BLaER1 treated with 17β-estradiol and CSF1 and Interleukin-3, amounts not matched to agents 10 nM and 100 nM (cell line): ENCODE results near the gene FGD5.
A peak's percentile ranks its signal among the peaks of the same experiment; 100 is the strongest.

Experiments
- H3K27ac ChIP-seq, 11 experiments: shearing (Covaris generic); formaldehyde crosslinking; 2 replicates each; pipeline ENCODE4 v1.8.1; 2022
- H3K27me3 ChIP-seq, 11 experiments: shearing (Covaris generic); formaldehyde crosslinking; 2 replicates each; pipeline ENCODE4 v1.8.1; 2022
- H3K36me3 ChIP-seq, 11 experiments: shearing (Covaris generic); formaldehyde crosslinking; 2 replicates each; pipeline ENCODE4 v1.8.1; 2022
- H3K4me1 ChIP-seq, 10 experiments: shearing (Covaris generic); formaldehyde crosslinking; 2 replicates each; pipeline ENCODE4 v1.8.1; 2022
- H3K4me2 ChIP-seq, 11 experiments: shearing (Covaris generic); formaldehyde crosslinking; 2 replicates each; pipeline ENCODE4 v1.8.1; 2022
- H3K4me3 ChIP-seq, 10 experiments: shearing (Covaris generic); formaldehyde crosslinking; 2 replicates each; pipeline ENCODE4 v1.8.1; 2022
- H3K9ac ChIP-seq, 11 experiments: shearing (Covaris generic); formaldehyde crosslinking; 2 replicates each; pipeline ENCODE4 v1.8.1; 2022
- H3K9me3 ChIP-seq, 11 experiments: shearing (Covaris generic); formaldehyde crosslinking; replicated peaks in 1 of 11; 2 replicates each; pipeline ENCODE4 v1.8.1; 2022
- H4K20me1 ChIP-seq, 11 experiments: shearing (Covaris generic); formaldehyde crosslinking; 2 replicates each; pipeline ENCODE4 v1.8.1; 2022
- Cebpa-rat ChIP-seq, 11 experiments: shearing (Covaris generic); IDR thresholded peaks; 2 replicates each; pipeline ENCODE4 v1.8.1; 2022

FGD5 gene

DNA sequence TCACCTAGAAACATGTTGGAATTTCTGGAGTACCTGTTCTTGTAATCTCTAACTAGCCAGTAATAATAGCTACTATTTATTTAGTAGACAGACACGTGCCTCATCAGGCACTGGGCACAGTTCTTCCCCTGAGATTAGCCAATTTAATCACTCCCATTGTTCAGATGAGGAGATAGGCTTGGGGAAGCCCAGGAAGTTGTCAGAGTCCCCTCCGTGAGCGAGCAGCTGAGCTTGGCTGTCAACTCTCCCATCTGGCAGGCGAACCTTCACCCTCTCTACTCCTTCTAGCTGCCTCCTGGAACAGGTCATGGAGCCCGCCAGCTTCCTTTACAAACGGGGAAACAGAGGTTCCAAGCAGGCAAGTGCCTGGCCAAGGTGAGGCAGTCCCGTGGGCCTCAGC lies 31.1 kb upstream of the FGD5 start:
- H3K9me3 ChIP-seq = peaks cover 0 to 18% (median 10%) of the 10 kb centered on the region in 11 experiments; a peak in 9 of 22 replicates
- no peaks in the 10 kb centered on the region for H3K27me3 ChIP-seq
- no peak overlapping the region for H3K4me3 ChIP-seq
- peak overlapping the region in 7 of 11 experiments; percentile 3 to 46 (median 24); a peak in 8 of 22 replicates for H3K4me2 ChIP-seq
- no peak overlapping the region for H3K27ac ChIP-seq
- no peak for TF ChIP-seq Cebpa-rat (IDR thresholded peaks at IDR 0.05)
- no peaks in the 10 kb centered on the region for H4K20me1 ChIP-seq
- no peak overlapping the region for H3K9ac ChIP-seq
- peaks cover 0 to 28% (median 16%) of the 10 kb centered on the region in 10 experiments; a peak in 16 of 20 replicates for H3K4me1 ChIP-seq
- H3K36me3 ChIP-seq = no peaks in the 10 kb centered on the region

GRCh38 chr3:14788644-14789043 lies 30.1 kb upstream of the FGD5 start:
- Histone ChIP-seq H3K27me3 (no peaks in the 10 kb centered on the region), H3K9ac (no peak overlapping the region), H3K4me2 (no peak overlapping the region), H4K20me1 (no peaks in the 10 kb centered on the region), H3K4me1 (peaks cover 0 to 38% (median 26%) of the 10 kb centered on the region in 10 experiments; a peak in 16 of 20 replicates), H3K27ac (no peak overlapping the region), H3K4me3 (no peak overlapping the region), H3K9me3 (peaks cover 0 to 18% (median 10%) of the 10 kb centered on the region in 11 experiments; a peak in 9 of 22 replicates), H3K36me3 (no peaks in the 10 kb centered on the region)
- no peak for TF ChIP-seq Cebpa-rat (IDR thresholded peaks at IDR 0.05)

- Histone ChIP-seq H3K4me1 (peaks cover 0 to 38% (median 25%) of the 10 kb centered on the region in 10 experiments; a peak in 16 of 20 replicates), H3K4me2 (no peak overlapping the region), H3K4me3 (no peak overlapping the region), H3K9ac (no peak overlapping the region), H3K27me3 (no peaks in the 10 kb centered on the region), H4K20me1 (no peaks in the 10 kb centered on the region), H3K36me3 (no peaks in the 10 kb centered on the region), H3K27ac (no peak overlapping the region), H3K9me3 (peaks cover 0 to 18% (median 10%) of the 10 kb centered on the region in 11 experiments; a peak in 9 of 22 replicates)
- TF ChIP-seq Cebpa-rat (IDR thresholded peaks at IDR 0.05) = no peak
These were observed 29.5 kb upstream of the FGD5 start for GRCh38 chr3:14789221-14789620.

DNA sequence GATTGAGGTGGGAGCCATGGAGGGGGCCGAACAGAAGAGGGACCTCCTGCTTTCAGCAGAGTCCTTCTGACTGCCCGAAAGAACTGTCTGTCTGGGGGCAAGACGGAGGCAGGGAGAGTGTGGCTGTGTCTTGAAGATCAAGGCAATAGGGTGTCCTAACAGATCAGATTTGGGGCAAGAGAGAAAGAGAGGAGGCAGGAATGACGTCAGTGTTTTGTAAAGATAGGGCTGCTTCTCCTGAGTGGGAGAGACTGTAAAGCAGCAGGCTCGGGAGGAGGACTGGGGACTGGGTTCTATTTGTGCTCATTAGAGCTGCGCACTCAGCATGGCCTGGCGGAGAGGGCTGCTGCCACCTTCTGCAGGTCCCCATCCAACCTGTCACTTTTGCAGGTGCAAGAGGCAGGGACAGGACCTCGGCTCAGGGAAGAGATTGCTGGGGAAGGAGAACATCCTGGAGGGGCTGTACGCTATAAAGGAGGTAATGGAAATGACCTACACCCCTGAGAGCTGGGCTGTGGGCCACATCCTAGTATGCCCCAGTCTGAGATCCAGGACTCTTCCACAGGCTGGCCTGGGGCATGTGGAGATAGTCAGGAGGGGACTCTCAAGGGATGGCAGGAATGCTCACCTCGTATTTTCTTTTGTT lies 29.0 kb upstream of the FGD5 start:
- Histone ChIP-seq H3K9me3 (peaks cover 0 to 18% (median 10%) of the 10 kb centered on the region in 11 experiments; a peak in 9 of 22 replicates), H3K9ac (no peak overlapping the region), H3K4me3 (no peak overlapping the region), H4K20me1 (no peaks in the 10 kb centered on the region), H3K27ac (no peak overlapping the region), H3K4me1 (peaks cover 0 to 38% (median 19%) of the 10 kb centered on the region in 10 experiments; a peak in 16 of 20 replicates), H3K36me3 (no peaks in the 10 kb centered on the region), H3K27me3 (no peaks in the 10 kb centered on the region), H3K4me2 (no peak overlapping the region)
- no peak for TF ChIP-seq Cebpa-rat (IDR thresholded peaks at IDR 0.05)

GRCh38 chr3:14791343-14791945 lies 27.3 kb upstream of the FGD5 start:
- H4K20me1 ChIP-seq = no peaks in the 10 kb centered on the region
- no peaks in the 10 kb centered on the region for H3K36me3 ChIP-seq
- H3K9ac ChIP-seq = no peak overlapping the region
- no peak overlapping the region for H3K4me2 ChIP-seq
- TF ChIP-seq Cebpa-rat (IDR thresholded peaks at IDR 0.05) = no peak
- no peak overlapping the region for H3K4me3 ChIP-seq
- no peak overlapping the region for H3K27ac ChIP-seq
- peaks cover 0 to 7% (median 2%) of the 10 kb centered on the region in 11 experiments; a peak in 7 of 22 replicates for H3K9me3 ChIP-seq
- H3K27me3 ChIP-seq = no peaks in the 10 kb centered on the region
- peaks cover 0 to 38% (median 19%) of the 10 kb centered on the region in 10 experiments; a peak in 16 of 20 replicates for H3K4me1 ChIP-seq

GRCh38 chr3:14792691-14793121 lies 26.1 kb upstream of the FGD5 start:
- Histone ChIP-seq H3K36me3 (no peaks in the 10 kb centered on the region), H3K9me3 (no peaks in the 10 kb centered on the region), H3K4me1 (peaks cover 0 to 34% (median 18%) of the 10 kb centered on the region in 10 experiments; a peak in 16 of 20 replicates), H4K20me1 (no peaks in the 10 kb centered on the region), H3K4me3 (no peak overlapping the region), H3K9ac (peak overlapping the region in 1 of 11 experiments; percentile 28; a peak in 3 of 22 replicates), H3K4me2 (peak overlapping the region in 9 of 11 experiments; percentile 22 to 84 (median 66); a peak in 17 of 22 replicates), H3K27ac (no peak overlapping the region), H3K27me3 (no peaks in the 10 kb centered on the region; a peak in 1 of 22 replicates)
- TF ChIP-seq Cebpa-rat (IDR thresholded peaks at IDR 0.05) = no peak

DNA sequence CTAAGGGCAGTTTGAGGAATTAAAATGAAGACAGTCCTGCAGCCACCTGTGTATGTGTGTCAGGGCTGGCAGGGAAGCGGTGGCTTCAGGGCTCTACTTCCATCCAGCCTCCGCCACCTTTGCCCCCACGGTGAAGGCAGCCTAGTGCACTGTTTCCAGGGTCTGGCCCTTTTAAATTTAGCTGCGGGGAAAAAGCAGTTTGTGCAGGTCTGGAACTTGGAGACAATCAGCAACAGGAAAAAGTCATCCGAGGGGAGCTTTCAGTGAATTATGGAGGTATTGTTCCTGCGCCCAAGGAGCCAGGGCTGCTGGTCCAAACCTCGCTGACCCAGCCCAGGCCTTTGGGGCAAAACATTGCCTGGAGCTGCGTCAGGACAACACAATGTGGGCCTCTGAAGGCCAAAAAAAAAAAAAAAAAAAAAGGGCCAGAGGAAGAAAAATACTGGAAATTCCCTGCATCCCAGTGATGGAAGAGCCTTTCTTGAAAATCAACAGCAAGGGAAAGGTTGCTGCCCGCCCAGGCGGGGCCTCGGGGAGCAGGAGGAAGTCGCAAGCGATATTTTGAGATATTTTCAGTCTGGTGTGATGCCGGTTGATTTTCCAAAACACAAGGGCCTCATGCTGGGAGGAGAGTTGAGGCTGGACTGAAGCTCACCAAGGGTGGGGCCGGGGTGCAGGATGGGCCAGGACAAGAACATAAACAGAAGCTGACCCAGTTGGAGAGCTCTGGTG lies 25.5 kb upstream of the FGD5 start:
- H3K9me3 ChIP-seq = no peaks in the 10 kb centered on the region
- no peaks in the 10 kb centered on the region; a peak in 1 of 22 replicates for H3K27me3 ChIP-seq
- H4K20me1 ChIP-seq = no peaks in the 10 kb centered on the region
- peaks cover 0 to 28% (median 16%) of the 10 kb centered on the region in 10 experiments; a peak in 16 of 20 replicates for H3K4me1 ChIP-seq
- H3K9ac ChIP-seq = peak overlapping the region in 5 of 11 experiments; percentile 8 to 37 (median 14); a peak in 4 of 22 replicates
- H3K36me3 ChIP-seq = no peaks in the 10 kb centered on the region
- 0 out of 20 replicates have a peak overlapping the region, but pooled peaks of 1 of the 10 experiments have one; percentile 7 for H3K4me3 ChIP-seq
- H3K27ac ChIP-seq = no peak overlapping the region
- TF ChIP-seq Cebpa-rat (IDR thresholded peaks at IDR 0.05) = no peak
- H3K4me2 ChIP-seq = peak overlapping the region in 10 of 11 experiments; percentile 2 to 84 (median 65); a peak in 19 of 22 replicates

DNA sequence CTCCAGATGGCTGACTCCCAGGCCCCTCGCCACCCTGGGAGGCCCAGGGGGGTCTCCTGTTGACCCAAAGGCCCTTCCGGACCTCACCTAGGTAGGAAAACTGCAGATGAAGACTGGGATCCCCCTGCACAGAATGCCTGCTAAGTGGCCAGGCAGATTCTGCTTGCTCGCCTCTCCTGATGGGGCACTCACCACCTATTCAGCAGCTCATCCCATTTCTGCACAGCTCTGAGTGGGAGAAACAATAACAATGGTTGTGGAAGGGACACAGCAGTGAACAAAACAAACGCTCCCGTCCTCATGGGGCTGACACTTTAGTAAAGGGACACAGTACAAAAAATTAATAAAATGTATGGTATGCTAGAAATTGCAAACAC lies 24.9 kb upstream of the FGD5 start:
- Histone ChIP-seq H3K9me3 (no peaks in the 10 kb centered on the region), H3K4me1 (peaks cover 0 to 28% (median 16%) of the 10 kb centered on the region in 10 experiments; a peak in 16 of 20 replicates), H3K36me3 (no peaks in the 10 kb centered on the region), H3K4me3 (0 out of 20 replicates have a peak overlapping the region, but pooled peaks of 1 of the 10 experiments have one; percentile 7), H3K27me3 (no peaks in the 10 kb centered on the region; a peak in 1 of 22 replicates), H4K20me1 (no peaks in the 10 kb centered on the region), H3K27ac (no peak overlapping the region), H3K9ac (peak overlapping the region in 5 of 11 experiments; percentile 8 to 37 (median 14); a peak in 3 of 22 replicates), H3K4me2 (peak overlapping the region in 10 of 11 experiments; percentile 2 to 84 (median 65); a peak in 17 of 22 replicates)
- TF ChIP-seq Cebpa-rat (IDR thresholded peaks at IDR 0.05) = no peak
